SK-N-SH (cell line): ENCODE data around the gene MARK4. TPM values are rescaled to one million over a fixed set of nuclear protein-coding genes. Genes with fewer than 3 reads are reported as not detected.
A peak's percentile ranks its signal among the peaks of the same experiment; 100 is the strongest.

Source experiments
- CTCF ChIA-PET: fragments of 300-600, 350-600 bp; formaldehyde crosslinking; extraction: SDS; loops from one replicate; lab custom pipeline; 2021; lab: Yijun Ruan, JAX
- POLR2A ChIA-PET: fragments of 350-600 bp; sonication (Branson Sonifier 250); formaldehyde crosslinking; extraction: SDS; loops from one replicate; lab custom pipeline; 2020; ENCODE audit warnings: antibody characterized with exemption, inconsistent platforms; lab: Yijun Ruan, JAX
- DNase-seq: peaks from one replicate; pipeline ENCODE4 v3.0.0; 2012
- H2AFZ ChIP-seq: fragments of 200-600 bp; sonication (generic); 2 replicates; pipeline ENCODE4 v1.8.1; 2016; ENCODE audit warnings: antibody characterized with exemption, mild to moderate bottlenecking, low read depth
- H3F3A ChIP-seq: fragments of 200-600 bp; sonication (generic); replicated peaks from 2 replicates; pipeline ENCODE3; 2016; ENCODE audit warnings: antibody characterized with exemption, mild to moderate bottlenecking; ENCODE audit not compliant: insufficient read depth
- H3K27ac ChIP-seq, 2 experiments: fragments of 200-500 bp in 1 of 2; fragments of 200-600 bp in 1 of 2; sonication (Bioruptor generic) in 1 of 2; sonication (generic), shearing (Covaris generic) in 1 of 2; 2 replicates each; pipeline versions ENCODE4 v1.5.1 to v1.6.1; 2014 to 2016; ENCODE audit warnings: low read depth in 2 of 2, inconsistent platforms in 1 of 2, low read length in 1 of 2, mild to moderate bottlenecking in 1 of 2, mixed read lengths in 1 of 2
- H3K27me3 ChIP-seq: fragments of 200-600 bp; sonication (generic), shearing (Covaris generic); 2 replicates; pipeline ENCODE4 v1.6.1; 2016; ENCODE audit warnings: mixed run types; ENCODE audit not compliant: insufficient read depth
- H3K36me3 ChIP-seq, 2 experiments: fragments of 200-500 bp in 1 of 2; fragments of 200-600 bp in 1 of 2; sonication (Bioruptor generic) in 1 of 2; sonication (generic) in 1 of 2; replicated peaks in 1 of 2; 2 replicates each; pipeline versions ENCODE3 to v1.5.1; 2014 to 2016; ENCODE audit warnings: low read length in 1 of 2, mild to moderate bottlenecking in 1 of 2; ENCODE audit not compliant: insufficient read depth in 2 of 2, control insufficient read depth in 1 of 2
- H3K4me1 ChIP-seq, 2 experiments: fragments of 200-500 bp in 1 of 2; fragments of 200-600 bp in 1 of 2; sonication (Bioruptor generic) in 1 of 2; sonication (generic), shearing (Covaris generic) in 1 of 2; 2 replicates each; pipeline versions ENCODE4 v1.5.1 to v1.6.1; 2014 to 2016; ENCODE audit warnings: low read depth in 1 of 2, low read length in 1 of 2, mixed run types in 1 of 2; ENCODE audit not compliant: insufficient read depth in 2 of 2, control insufficient read depth in 1 of 2
- H3K4me2 ChIP-seq: fragments of 200-600 bp; sonication (generic), shearing (Covaris generic); 2 replicates; pipeline ENCODE4 v1.6.1; 2017; ENCODE audit warnings: mixed run types
- H3K4me3 ChIP-seq, 2 experiments: fragments of 200-500 bp in 1 of 2; fragments of 200-600 bp in 1 of 2; sonication (Bioruptor generic) in 1 of 2; sonication (generic), shearing (Covaris generic) in 1 of 2; 2 replicates each; pipeline versions ENCODE4 v1.5.1 to v1.8.1; 2014 to 2016; ENCODE audit warnings: low read depth in 2 of 2, inconsistent platforms in 1 of 2, low read length in 1 of 2, mild to moderate bottlenecking in 1 of 2, mixed read lengths in 1 of 2, moderate library complexity in 1 of 2
- H3K79me2 ChIP-seq: fragments of 200-600 bp; sonication (generic); 2 replicates; pipeline ENCODE4 v1.8.1; 2017; ENCODE audit warnings: mild to moderate bottlenecking; ENCODE audit not compliant: insufficient read depth
- H3K9ac ChIP-seq: fragments of 200-600 bp; sonication (generic); 2 replicates; pipeline ENCODE4 v1.6.1; 2017; ENCODE audit warnings: mixed run types
- H3K9me2 ChIP-seq: fragments of 200-600 bp; sonication (generic); 2 replicates; pipeline ENCODE4 v1.6.1; 2017; ENCODE audit warnings: mixed run types
- H3K9me3 ChIP-seq: fragments of 200-600 bp; sonication (generic); 2 replicates; pipeline ENCODE4 v1.6.1; 2017; ENCODE audit warnings: mixed run types, mild to moderate bottlenecking, moderate library complexity
- H4K20me1 ChIP-seq: fragments of 200-600 bp; sonication (generic); 2 replicates; pipeline ENCODE4 v1.6.1; 2017; ENCODE audit warnings: mild to moderate bottlenecking, mixed run types; ENCODE audit not compliant: insufficient read depth
- EZH2phosphoT487 ChIP-seq: fragments of 200-600 bp; sonication (generic); IDR thresholded peaks from 2 replicates; pipeline ENCODE4 v1.6.1; 2017; ENCODE audit warnings: low read depth, mixed run types, mild to moderate bottlenecking, antibody characterized with exemption, moderate library complexity, borderline replicate concordance
- MEF2A ChIP-seq: IDR thresholded peaks from 2 replicates; pipeline ENCODE4 v1.4.0; 2012; ENCODE audit warnings: low read depth, borderline replicate concordance
- MXI1 ChIP-seq: IDR thresholded peaks from 2 replicates; pipeline ENCODE4 v1.6.1; 2012; ENCODE audit warnings: mild to moderate bottlenecking, low read depth, low read length, improper control_type of control experiment
- NRF1 ChIP-seq: IDR thresholded peaks from 2 replicates; pipeline ENCODE4 v1.6.1; 2012; ENCODE audit warnings: low read depth, mild to moderate bottlenecking, low read length
- RCOR1 ChIP-seq: fragments of 150-350 bp; IDR thresholded peaks from 2 replicates; pipeline ENCODE4 v1.6.1; 2017; ENCODE audit warnings: antibody characterized with exemption, low read length
- TAF1 ChIP-seq: IDR thresholded peaks from 2 replicates; pipeline ENCODE4 v1.6.1; 2012; ENCODE audit warnings: low read depth, mild to moderate bottlenecking, low read length, moderate library complexity, borderline replicate concordance
- TEAD4 ChIP-seq: IDR thresholded peaks from 2 replicates; pipeline ENCODE4 v1.4.0; 2012; ENCODE audit warnings: mild to moderate bottlenecking, borderline replicate concordance; ENCODE audit not compliant: insufficient read depth
- USF1 ChIP-seq: IDR thresholded peaks from 2 replicates; pipeline ENCODE4 v1.4.0; 2012; ENCODE audit warnings: low read depth, borderline replicate concordance
- WGBS: methylation state at CpG from one replicate; pipeline ENCODE4 v1.1.6; 2017; ENCODE audit warnings: low lambda C conversion rate; 5-methylcytosine and 5-hydroxymethylcytosine counted together
- polyA plus RNA-seq, 3 experiments: library from polyadenylated mRNA; depleted of rRNA; stranded (reverse); fragments of >200 nt; gene quantifications; 2 replicates each; pipeline ENCODE4 v1.2.3, GENCODE V29; 2012
- TF ChIP-seq, protein P1 (sequence below): IDR thresholded peaks from 2 replicates; pipeline ENCODE4; 2012

Gene MARK4
- polyA plus RNA-seq, 1 of the 3 experiments (the other 2 are of a cell fraction): 16.3 TPM

- Histone ChIP-seq H2AFZ (no peak overlapping the region), H3K4me2 (peak overlapping the region; percentile 69)
- CTCF ChIA-PET: interaction anchor here (1.3 kb wide), 1 partner anchor 31 kb away, joined by 4 read pairs; no protein-coding TSS in a partner anchor
These were observed 33.7 kb upstream of the MARK4 start for GRCh38 chr19:45217193-45217956.

DNA sequence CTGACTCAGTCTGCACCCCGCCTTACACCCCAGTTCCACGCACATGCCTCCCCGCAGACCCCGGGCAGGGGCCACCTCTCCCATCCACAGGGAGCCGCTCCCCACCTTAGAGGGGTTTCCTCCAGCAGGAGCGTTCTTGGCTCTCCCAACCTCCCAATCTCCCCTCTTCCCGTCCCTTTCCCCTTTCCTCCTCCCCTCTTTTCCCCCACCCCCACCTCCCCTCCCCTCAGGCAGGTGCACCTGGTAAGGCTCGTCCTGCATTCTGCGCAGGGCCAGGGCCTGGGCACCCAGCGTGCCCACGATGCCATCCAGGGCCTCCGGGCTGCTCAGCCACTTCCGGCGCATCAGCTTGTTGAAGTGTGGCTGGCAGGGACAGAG is 33.1 kb upstream of the MARK4 start:
- H3F3A ChIP-seq: no peaks in the 10 kb centered on the region
- ChIA-PET CTCF (no interaction called here), POLR2A (no interaction called here)
- H3K27ac ChIP-seq: no peak overlapping the region
- H3K9ac ChIP-seq: no peak overlapping the region
- TF ChIP-seq EZH2phosphoT487: no peak
- no peaks in the 10 kb centered on the region for H3K36me3 ChIP-seq
- no peak for DNase-seq
- H3K9me3 ChIP-seq: no peaks in the 10 kb centered on the region
- H3K4me1 ChIP-seq: peaks cover 0 to 6% of the 10 kb centered on the region in 2 experiments; a peak in 1 of 4 replicates
- WGBS: 34% methylated on average over 14 of the region's 14 CpGs
- H3K9me2 ChIP-seq: no peaks in the 10 kb centered on the region
- no peak overlapping the region for H2AFZ ChIP-seq
- peaks cover 48% of the 10 kb centered on the region for H3K27me3 ChIP-seq
- H3K4me3 ChIP-seq: peak overlapping the region in 1 of 2 experiments; percentile 38; a peak in 1 of 4 replicates
- no peaks in the 10 kb centered on the region for H3K79me2 ChIP-seq
- H4K20me1 ChIP-seq: no peaks in the 10 kb centered on the region
- H3K4me2 ChIP-seq: peak overlapping the region; percentile 69; the same call in 1 of the 2 replicates

More at GRCh38 chr19:45217193-45217956, 33.7 kb upstream of the MARK4 start:
- 24% methylated on average over 26 of the region's 46 CpGs for WGBS
- no peaks in the 10 kb centered on the region for H3K9me2 ChIP-seq
- H4K20me1 ChIP-seq: no peaks in the 10 kb centered on the region
- H3K9me3 ChIP-seq: no peaks in the 10 kb centered on the region
- peaks cover 43% of the 10 kb centered on the region for H3K27me3 ChIP-seq
- 0 out of 2 replicates have a peak, but pooled peaks have one; percentile 28 for TF ChIP-seq NRF1
- TF ChIP-seq, protein P1, sequence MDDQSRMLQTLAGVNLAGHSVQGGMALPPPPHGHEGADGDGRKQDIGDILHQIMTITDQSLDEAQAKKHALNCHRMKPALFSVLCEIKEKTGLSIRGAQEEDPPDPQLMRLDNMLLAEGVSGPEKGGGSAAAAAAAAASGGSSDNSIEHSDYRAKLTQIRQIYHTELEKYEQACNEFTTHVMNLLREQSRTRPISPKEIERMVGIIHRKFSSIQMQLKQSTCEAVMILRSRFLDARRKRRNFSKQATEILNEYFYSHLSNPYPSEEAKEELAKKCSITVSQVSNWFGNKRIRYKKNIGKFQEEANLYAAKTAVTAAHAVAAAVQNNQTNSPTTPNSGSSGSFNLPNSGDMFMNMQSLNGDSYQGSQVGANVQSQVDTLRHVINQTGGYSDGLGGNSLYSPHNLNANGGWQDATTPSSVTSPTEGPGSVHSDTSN: no peak
- TF ChIP-seq EZH2phosphoT487: peak; percentile 61; the same call in 1 of the 2 replicates
- TF ChIP-seq, all 33 proteins: peak for 2
- POLR2A ChIA-PET: no interaction called here
- H3K9ac ChIP-seq: no peak overlapping the region
- no peaks in the 10 kb centered on the region for H3K79me2 ChIP-seq
- peak; percentile 70 for DNase-seq
- peak overlapping the region; percentile 7 to 38; a peak in 2 of 4 replicates for H3K4me3 ChIP-seq
- no peaks in the 10 kb centered on the region for H3F3A ChIP-seq
- H3K27ac ChIP-seq: no peak overlapping the region
- no peaks in the 10 kb centered on the region for H3K36me3 ChIP-seq
- H3K4me1 ChIP-seq: peaks cover 0 to 6% of the 10 kb centered on the region in 2 experiments; a peak in 1 of 4 replicates

DNA sequence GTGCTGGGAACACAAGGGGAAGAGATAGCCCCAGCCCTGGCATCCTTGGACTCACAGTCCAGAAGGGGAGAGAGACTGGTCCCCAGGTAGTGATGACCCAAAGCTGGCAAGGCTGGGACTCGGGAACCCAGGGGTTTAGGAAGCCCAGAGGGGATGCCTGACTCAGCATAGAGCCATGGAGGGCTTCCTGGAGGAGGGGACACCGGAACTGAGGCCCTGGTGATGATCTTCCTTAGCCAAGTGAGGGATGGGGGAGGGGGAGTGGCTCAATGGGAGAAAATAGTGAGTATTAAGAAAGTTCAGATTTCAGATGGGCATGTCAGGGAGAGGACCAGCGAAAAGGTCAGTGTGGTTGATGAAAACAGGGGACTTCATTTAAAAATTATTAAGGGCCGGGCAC is 32.6 kb upstream of the MARK4 start:
- no peaks in the 10 kb centered on the region for H3F3A ChIP-seq
- no peak overlapping the region for H3K27ac ChIP-seq
- whole genome bisulfite sequencing: 41% methylated on average over 4 of the region's 4 CpGs
- no peak for TF ChIP-seq TAF1
- no peak for TF ChIP-seq MEF2A
- TF ChIP-seq TEAD4: no peak
- TF ChIP-seq MXI1: no peak
- TF ChIP-seq USF1: no peak
- no peak for TF ChIP-seq RCOR1
- H2AFZ ChIP-seq: no peak overlapping the region
- no peak for DNase-seq
- no peaks in the 10 kb centered on the region for H4K20me1 ChIP-seq
- no peaks in the 10 kb centered on the region for H3K36me3 ChIP-seq
- ChIA-PET CTCF (interaction anchor here (0.6 kb wide), 1 partner anchor 121 kb away, joined by 3 read pairs; no protein-coding TSS in a partner anchor), POLR2A (no interaction called here)
- no peak overlapping the region for H3K4me3 ChIP-seq
- no peak overlapping the region for H3K9ac ChIP-seq
- H3K9me2 ChIP-seq: no peaks in the 10 kb centered on the region
- H3K27me3 ChIP-seq: peaks cover 53% of the 10 kb centered on the region
- no peaks in the 10 kb centered on the region for H3K9me3 ChIP-seq
- peaks cover 0 to 6% of the 10 kb centered on the region in 2 experiments; a peak in 1 of 4 replicates for H3K4me1 ChIP-seq
- no peak overlapping the region for H3K4me2 ChIP-seq
- H3K79me2 ChIP-seq: no peaks in the 10 kb centered on the region
